HG03064 (cell line): ENCODE data around the gene POLD1.
"Not testable (repeated sequence)": the region's sequence is repeated elsewhere in the genome, so short reads cannot be mapped to it uniquely, and the experiment has no call there.

Experiments used
- ATAC-seq: cut with Tn5 transposase; IDR thresholded peaks from one replicate; pipeline ENCODE4 v1.9.1; 2021; ENCODE audit warnings: low read depth; ENCODE audit not compliant: unreplicated experiment

Gene POLD1

GRCh38 chr19:50433201-50434180, 49.3 kb downstream of the POLD1 start:
- ATAC-seq: no peak

GRCh38 chr19:50434525-50434924, 50.4 kb downstream of the POLD1 start:
- ATAC-seq: no peak

DNA sequence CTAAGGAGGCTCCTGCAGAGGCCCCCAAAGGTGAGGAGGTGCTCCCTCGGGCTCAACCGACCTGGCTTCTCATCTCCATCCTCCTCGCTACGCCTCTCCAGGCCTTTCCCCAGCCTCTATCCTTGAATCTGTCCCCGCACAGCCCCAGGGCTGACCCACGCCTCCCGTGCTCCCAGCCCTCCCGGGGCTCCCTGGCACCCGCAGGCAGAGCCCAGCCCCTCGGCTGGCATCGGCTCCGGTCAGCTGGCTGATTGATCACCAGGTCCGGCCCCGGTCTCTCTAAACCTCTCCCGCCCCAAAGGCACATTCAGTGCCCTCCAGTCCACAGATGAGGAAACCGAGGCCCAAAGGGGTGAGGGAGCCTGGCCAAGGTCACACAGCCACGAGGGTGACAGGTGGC, 51.1 kb downstream of the POLD1 start:
- ATAC-seq: no peak

GRCh38 chr19:50435627-50436026, 51.5 kb downstream of the POLD1 start:
- ATAC-seq: no peak

DNA sequence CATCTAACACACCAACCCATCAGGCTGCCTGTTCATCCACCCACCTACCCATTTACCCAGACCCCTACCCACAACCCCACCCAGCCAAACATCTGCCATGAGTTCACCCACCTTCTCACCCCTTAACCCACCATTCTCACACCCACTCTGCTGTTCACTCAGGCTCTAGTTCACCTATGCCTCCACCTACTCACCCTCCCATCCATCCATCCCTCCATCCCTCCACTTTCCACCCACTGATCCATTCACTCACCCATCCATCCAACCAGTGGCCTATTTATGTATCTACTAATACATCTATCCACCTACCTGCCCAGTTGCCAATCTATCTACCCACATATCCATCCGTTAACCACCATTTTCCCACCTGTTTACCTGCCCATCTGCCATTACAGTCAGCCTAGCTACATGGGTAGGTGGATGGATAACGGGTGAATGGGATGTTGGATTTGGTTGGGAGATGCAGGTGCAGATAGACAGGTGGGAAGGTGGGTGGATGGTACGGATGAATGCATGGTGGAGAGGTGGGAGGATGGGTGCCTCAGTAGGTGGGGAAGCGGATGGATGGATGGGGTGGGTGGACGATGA, 53.8 kb downstream of the POLD1 start:
- no peak for ATAC-seq

- not testable (repeated sequence) for ATAC-seq
These were observed 55.0 kb downstream of the POLD1 start for GRCh38 chr19:50439130-50439529.

DNA sequence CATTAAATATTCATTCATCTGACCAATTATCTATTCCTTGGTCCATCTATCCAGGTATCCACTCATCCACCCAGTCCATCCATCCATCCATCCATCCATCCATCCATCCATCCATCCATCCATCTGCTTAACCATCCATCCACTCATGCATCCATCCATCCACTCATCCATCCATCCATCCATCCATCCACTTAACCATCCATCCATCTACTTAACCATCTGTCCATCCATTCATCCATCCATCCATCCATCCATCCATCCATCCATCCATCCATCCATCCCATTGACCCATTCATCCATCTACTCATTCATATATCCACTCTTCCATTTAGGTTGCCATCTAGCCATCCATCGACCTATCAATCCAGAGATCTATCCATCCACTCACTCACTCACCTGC, 59.9 kb downstream of the POLD1 start:
- no peak for ATAC-seq

DNA sequence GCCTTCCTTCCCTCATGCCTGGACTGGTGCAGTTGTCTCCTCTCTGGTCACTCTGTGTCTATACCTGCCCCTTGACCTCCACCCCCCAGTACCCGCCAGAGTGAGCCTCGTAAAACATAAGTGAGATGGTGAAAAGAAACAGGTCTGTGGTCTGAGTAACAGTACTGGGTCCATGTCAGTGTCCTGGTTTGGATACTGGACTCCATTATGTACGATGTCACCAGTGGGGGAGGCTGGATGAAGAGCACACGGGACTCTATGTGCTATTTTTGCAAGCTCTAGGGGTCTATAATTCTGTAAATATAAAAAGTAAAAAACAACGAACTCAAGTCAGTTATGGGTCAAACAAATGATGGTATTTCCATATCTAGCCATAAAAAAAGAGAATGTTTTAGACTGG, 62.9 kb downstream of the POLD1 start:
- no peak for ATAC-seq

DNA sequence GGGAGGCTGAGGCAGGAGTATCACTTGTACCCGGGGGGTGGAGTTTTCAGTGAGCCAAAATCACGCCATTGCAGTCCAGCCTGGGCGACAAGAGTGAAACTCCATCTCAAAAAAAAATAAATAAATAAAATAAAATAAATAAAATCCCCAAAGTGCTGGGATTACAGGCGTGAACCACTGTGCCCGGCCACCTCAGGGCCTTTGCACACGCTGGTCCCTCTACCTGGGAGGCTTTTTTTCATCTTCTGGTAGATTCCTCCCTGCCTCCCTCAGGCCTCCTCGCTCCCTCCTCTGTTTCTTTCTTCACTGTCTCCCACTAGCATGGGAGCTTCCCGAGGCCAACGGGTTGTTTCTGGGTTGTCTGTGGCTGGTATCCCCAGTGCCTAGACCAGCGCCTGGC, 63.6 kb downstream of the POLD1 start:
- ATAC-seq: no peak

DNA sequence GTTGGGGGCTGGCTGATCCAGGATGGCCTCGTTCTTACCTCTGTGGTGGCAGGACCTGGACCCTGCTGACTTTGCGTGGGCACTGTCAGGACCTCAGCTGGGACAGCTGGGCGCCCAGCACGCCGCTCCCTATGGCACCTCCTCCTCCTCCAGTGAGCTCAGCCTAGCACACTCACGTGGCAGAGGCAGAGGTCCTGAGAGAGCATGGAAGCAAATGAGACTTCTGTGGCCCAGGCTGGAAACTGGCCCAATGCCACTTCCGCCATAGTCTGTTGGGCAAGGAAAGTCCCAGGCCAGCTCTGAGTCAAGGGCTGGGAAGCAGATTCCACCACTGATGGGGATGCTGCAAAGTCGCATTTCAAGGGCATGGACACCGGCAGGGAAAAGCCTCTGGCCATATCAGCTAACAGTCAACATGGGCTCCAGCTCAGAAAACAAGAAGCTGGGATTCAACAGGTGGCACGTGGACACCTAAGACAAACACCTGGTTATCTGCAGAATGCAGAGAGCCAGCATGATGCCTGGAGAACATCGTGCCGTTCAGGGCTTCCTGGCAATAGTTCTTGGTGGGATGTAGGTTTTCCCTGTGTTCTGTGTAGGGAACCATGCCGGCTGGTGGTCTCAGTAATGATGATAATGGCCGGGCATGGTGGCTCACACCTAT, 65.2 kb downstream of the POLD1 start:
- no peak for ATAC-seq

DNA sequence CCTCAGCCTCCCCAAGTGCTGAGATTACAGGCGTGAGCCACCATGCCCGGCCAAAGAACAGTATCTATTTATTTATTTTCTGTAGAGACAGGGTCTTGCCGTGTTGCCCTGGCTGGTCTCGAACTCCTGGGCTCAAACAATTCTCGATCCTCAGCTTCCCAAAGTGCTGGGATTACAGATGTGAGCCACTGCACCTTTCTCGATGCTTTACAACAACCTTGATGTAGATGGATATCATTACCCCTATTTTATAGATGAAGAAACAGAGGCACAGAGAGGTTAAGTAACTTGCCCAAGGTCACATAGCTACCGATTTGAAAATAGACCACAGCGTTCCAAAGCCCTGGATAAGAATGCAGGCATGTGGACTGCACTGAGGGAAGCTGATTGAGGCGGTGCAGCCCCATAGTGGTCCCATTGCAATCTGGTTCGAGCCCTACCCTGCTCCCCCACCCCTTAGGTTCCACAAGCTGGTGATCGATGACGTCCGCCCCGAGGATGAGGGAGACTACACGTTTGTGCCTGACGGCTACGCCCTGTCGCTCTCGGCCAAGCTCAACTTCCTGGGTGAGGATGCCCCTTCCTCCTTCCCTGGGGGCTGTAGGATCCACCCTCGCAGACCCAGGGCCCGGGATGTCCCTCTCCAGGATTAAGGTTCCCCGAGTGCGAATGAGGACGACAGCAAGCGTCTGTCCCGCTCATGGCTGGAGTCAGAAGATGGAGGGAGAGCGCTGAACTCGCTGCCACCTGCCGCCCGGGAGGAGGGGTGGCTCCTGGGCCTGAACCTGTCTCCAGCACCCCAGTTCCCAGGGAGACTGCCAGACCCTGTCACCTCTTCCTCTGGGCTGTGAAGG, 66.4 kb downstream of the POLD1 start:
- ATAC-seq: no peak

DNA sequence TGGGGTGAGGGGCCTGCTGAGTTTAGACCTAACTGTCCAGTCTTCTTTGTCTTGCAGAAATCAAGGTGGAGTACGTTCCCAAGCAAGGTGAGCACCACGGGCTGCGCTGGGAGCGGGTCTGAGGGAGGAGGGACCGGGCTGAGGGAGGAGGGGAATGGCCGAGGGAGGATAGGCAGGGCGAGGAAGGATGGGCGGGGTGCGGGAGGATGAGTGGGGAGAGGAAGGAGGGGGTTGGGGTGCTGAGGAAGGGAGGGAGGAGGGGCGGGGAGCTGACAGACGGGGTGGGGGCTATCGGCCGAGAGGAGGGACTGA, 67.0 kb downstream of the POLD1 start:
- no peak for ATAC-seq

DNA sequence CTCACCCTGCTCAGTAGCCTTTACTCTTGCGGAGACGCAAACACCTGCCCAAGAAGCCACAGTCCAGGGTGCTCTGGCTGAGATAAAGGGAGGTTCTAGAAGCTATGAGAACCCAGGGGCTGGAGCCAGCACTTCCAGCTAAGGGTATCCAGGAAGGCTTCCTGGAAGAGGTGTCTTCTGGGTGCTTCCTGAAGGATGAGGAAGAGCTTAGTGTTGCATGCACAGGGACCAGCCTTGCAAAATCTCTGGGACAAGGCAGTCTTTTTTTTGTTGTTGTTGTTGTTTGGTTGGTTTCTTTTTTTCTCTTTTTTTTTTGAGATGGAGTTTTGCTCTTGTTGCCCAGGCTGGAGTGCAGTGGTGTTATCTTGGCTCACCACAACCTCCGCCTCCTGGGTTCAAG, 69.1 kb downstream of the POLD1 start:
- ATAC-seq: no peak

DNA sequence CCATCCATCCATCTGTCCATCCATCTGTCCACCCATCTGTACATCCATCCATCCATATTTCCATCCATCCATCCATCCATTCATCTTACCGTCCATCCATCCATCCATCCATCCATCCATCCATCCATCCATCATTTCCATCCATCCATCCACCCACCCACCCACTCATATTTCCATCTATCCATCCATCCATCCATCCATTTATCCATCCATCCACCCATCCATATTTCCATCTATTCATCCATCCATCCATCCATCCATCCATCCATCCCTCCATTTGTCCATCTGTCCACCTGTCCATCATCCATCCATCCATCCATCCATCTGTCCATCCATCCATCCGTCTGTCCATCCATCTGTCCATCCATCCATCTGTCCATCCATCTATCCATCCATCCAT, 71.8 kb downstream of the POLD1 start:
- no peak for ATAC-seq

- ATAC-seq: no peak
These were observed 73.2 kb downstream of the POLD1 start for GRCh38 chr19:50457300-50457699.

DNA sequence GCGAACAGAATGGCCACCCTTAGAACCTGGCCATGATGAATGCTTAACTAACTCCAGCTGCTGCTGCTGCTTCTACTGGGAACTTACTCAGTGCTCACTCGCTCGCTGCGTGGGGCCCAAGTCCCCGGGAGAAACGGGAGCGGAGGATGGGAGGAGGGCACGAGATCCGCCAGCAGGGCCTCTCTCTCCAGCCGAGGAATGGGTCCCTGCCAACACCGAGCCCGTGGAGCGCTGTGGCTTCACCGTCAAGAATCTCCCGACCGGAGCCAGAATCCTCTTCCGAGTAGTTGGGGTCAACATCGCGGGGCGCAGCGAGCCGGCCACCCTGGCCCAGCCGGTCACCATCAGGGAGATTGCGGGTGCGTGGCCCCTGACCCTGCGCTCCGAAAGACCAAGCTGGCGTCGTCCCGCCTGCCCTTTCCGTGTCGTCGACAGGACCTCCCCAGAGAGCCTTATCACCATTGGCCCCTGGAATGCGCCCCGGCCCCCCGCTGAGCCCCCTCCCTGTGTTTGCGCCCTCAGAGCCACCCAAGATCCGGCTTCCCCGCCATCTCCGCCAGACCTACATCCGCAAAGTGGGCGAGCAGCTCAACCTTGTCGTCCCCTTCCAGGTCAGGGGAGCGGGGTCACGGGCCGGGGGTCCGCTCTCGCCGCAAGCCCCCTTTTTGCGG, 74.4 kb downstream of the POLD1 start:
- ATAC-seq: no peak

GRCh38 chr19:50459067-50459456, 74.9 kb downstream of the POLD1 start:
- no peak for ATAC-seq

- no peak for ATAC-seq
These were observed 75.5 kb downstream of the POLD1 start for GRCh38 chr19:50459638-50460037.

DNA sequence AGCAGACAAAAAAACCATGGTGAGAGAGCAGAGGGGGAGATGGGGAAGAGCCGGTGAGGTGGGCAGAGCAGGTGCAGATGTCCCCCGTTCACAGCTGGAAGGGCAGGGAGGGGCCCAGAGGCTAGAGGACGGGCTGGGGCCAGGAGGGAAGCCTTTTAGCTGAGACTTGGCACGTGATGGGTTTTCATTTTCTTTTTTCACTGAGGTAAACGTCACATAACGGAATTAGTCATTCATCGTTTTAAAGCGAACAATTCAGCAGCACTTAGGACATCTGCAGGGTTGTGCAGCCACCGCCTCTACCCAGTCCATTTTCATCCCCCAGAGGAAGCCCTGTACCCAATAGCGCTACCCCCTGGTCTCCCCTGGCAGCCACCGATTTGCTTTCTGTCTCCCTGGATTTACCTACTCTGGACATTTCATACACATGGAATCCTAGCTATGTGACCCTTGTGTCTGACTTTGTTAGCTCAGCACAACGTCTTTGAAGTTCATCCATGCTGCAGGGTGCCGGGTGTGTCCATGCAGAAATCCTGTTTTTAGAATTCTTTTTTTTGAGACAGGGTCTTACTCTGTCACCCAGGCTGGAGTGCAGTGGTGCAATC, 76.1 kb downstream of the POLD1 start:
- ATAC-seq: peak; percentile 70
